ENCODE data around the gene FEZF1.

DNA sequence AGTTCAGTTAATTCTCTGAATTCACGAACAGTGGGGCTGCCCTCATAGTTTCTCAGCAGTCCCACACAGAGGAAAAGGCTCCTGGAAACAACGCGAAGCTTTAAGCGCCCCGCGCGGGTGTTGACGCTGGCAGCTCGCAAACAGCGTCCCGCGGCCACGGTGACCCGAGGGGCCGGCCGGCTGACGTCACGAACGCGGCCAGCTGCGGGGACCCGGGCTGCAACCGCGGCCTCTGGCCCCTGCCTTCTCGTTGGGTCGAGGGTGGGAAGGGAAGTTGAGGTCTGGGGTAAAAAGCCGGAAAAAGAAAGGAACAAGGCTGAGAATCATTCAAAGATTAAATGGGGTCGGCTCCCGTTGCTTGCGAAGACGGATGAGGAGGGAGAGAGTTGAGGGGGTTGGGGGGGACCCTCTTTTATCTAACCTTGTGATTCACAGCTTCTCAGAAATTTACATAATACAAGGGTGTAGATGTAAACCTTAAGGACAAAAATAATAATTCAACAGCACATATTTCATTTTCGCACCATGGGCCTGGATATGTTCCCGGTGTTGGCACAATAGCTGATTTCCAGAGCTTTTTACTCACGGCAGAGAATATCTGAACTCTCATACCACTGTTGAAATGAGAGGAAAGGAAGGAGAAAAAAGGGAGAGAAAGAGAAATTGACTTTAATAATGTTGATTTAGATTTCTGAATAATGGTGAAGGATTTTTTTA is 7.3 kb upstream of the FEZF1 start:
- TF ChIP-seq, protein P1, sequence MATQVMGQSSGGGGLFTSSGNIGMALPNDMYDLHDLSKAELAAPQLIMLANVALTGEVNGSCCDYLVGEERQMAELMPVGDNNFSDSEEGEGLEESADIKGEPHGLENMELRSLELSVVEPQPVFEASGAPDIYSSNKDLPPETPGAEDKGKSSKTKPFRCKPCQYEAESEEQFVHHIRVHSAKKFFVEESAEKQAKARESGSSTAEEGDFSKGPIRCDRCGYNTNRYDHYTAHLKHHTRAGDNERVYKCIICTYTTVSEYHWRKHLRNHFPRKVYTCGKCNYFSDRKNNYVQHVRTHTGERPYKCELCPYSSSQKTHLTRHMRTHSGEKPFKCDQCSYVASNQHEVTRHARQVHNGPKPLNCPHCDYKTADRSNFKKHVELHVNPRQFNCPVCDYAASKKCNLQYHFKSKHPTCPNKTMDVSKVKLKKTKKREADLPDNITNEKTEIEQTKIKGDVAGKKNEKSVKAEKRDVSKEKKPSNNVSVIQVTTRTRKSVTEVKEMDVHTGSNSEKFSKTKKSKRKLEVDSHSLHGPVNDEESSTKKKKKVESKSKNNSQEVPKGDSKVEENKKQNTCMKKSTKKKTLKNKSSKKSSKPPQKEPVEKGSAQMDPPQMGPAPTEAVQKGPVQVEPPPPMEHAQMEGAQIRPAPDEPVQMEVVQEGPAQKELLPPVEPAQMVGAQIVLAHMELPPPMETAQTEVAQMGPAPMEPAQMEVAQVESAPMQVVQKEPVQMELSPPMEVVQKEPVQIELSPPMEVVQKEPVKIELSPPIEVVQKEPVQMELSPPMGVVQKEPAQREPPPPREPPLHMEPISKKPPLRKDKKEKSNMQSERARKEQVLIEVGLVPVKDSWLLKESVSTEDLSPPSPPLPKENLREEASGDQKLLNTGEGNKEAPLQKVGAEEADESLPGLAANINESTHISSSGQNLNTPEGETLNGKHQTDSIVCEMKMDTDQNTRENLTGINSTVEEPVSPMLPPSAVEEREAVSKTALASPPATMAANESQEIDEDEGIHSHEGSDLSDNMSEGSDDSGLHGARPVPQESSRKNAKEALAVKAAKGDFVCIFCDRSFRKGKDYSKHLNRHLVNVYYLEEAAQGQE (IDR thresholded peaks at IDR 0.05; ENCODE audit: insufficient replicate concordance, low read depth) = no peak
- TF ChIP-seq CTCF (IDR thresholded peaks at IDR 0.05; ENCODE audit: insufficient read depth, low read length) = no peak
- no peak for TF ChIP-seq POLR2AphosphoS5 (IDR thresholded peaks at IDR 0.05; ENCODE audit: low read depth)
- no peak for TF ChIP-seq SPI1 (IDR thresholded peaks at IDR 0.05; ENCODE audit: borderline replicate concordance, low read depth)
- no peak for TF ChIP-seq GABPA (IDR thresholded peaks at IDR 0.05; ENCODE audit: low read depth)
